Liver (tissue), 9 donors: ENCODE data around the gene SHMT2. TPM values are rescaled to one million over a fixed set of nuclear protein-coding genes. Genes with fewer than 3 reads are reported as not detected.

Experiments used
- DNase-seq: peaks from one replicate; pipeline ENCODE4 v3.0.0-alpha.2; 2017; ENCODE audit warnings: low spot score
- H3K27ac ChIP-seq, 2 donors: one replicate each; pipeline ENCODE4 v1.7.0; 2013; ENCODE audit warnings: inconsistent platforms in 2 of 2, low read length in 2 of 2, control low read depth in 1 of 2, low read depth in 1 of 2, mild to moderate bottlenecking in 1 of 2
- H3K27me3 ChIP-seq, 4 donors: one replicate each; pipeline versions ENCODE4 v1.6.1 to v1.7.0; 2013; ENCODE audit warnings: low read length in 3 of 4, inconsistent platforms in 1 of 4, mild to moderate bottlenecking in 1 of 4, moderate library complexity in 1 of 4; ENCODE audit not compliant: control insufficient read depth in 4 of 4, insufficient read depth in 4 of 4
- H3K36me3 ChIP-seq, 4 donors: one replicate each; pipeline versions ENCODE4 v1.6.1 to v1.7.0; 2013; ENCODE audit warnings: low read length in 3 of 4, mild to moderate bottlenecking in 3 of 4, low read depth in 1 of 4, moderate library complexity in 1 of 4; ENCODE audit not compliant: control insufficient read depth in 4 of 4, insufficient read depth in 3 of 4
- H3K4me1 ChIP-seq, 4 donors: one replicate each; pipeline versions ENCODE4 v1.6.1 to v1.7.0; 2013; ENCODE audit warnings: low read length in 3 of 4, mild to moderate bottlenecking in 3 of 4, moderate library complexity in 1 of 4; ENCODE audit not compliant: control insufficient read depth in 4 of 4, insufficient read depth in 4 of 4
- H3K4me3 ChIP-seq, 3 donors: one replicate each; pipeline versions ENCODE4 v1.6.1 to v1.7.0; 2013; ENCODE audit warnings: low read length in 3 of 3, control low read depth in 1 of 3, low read depth in 1 of 3, mild to moderate bottlenecking in 1 of 3
- H3K9ac ChIP-seq, 2 donors: one replicate each; pipeline ENCODE4 v1.7.0; 2013; ENCODE audit warnings: low read length in 2 of 2, mild to moderate bottlenecking in 2 of 2, moderate library complexity in 2 of 2, control low read depth in 1 of 2, low read depth in 1 of 2
- H3K9me3 ChIP-seq, 4 donors: one replicate each; pipeline versions ENCODE4 v1.6.1 to v1.7.0; 2013; ENCODE audit warnings: low read length in 3 of 4; ENCODE audit not compliant: control insufficient read depth in 4 of 4
- EGR1 ChIP-seq, 2 donors: IDR thresholded peaks; 2 replicates each; pipeline ENCODE4 v1.6.1; 2016 to 2018; ENCODE audit warnings: antibody characterized with exemption in 2 of 2, low read depth in 2 of 2
- FOXA1 ChIP-seq: IDR thresholded peaks from 2 replicates; pipeline ENCODE4 v1.6.1; 2016; ENCODE audit warnings: antibody characterized with exemption
- FOXA2 ChIP-seq: IDR thresholded peaks from 2 replicates; pipeline ENCODE4 v1.6.1; 2016; ENCODE audit warnings: antibody characterized with exemption
- GABPA ChIP-seq, 2 donors: IDR thresholded peaks in 1 of 2; conservative IDR thresholded peaks in 1 of 2; 2 replicates each; pipeline ENCODE4 v1.6.1; 2016; ENCODE audit warnings: antibody characterized with exemption in 2 of 2, mild to moderate bottlenecking in 1 of 2, moderate library complexity in 1 of 2
- HNF4A ChIP-seq, 2 donors: conservative IDR thresholded peaks; 2 replicates each; pipeline ENCODE4 v1.6.1; 2016; ENCODE audit warnings: antibody characterized with exemption in 2 of 2, mild to moderate bottlenecking in 2 of 2
- HNF4G ChIP-seq: IDR thresholded peaks from 2 replicates; pipeline ENCODE4 v1.6.1; 2016; ENCODE audit warnings: antibody characterized with exemption
- JUND ChIP-seq, 2 donors: IDR thresholded peaks; 2 replicates each; pipeline ENCODE4 v1.6.1; 2016; ENCODE audit warnings: antibody characterized with exemption in 2 of 2
- NR2F2 ChIP-seq: IDR thresholded peaks from 2 replicates; pipeline ENCODE4 v1.6.1; 2016; ENCODE audit warnings: antibody characterized with exemption
- RAD21 ChIP-seq, 2 donors: IDR thresholded peaks; 2 replicates each; pipeline ENCODE4 v1.6.1; 2016; ENCODE audit warnings: antibody characterized with exemption in 2 of 2, mild to moderate bottlenecking in 2 of 2
- RXRA ChIP-seq, 2 donors: IDR thresholded peaks; 2 replicates each; pipeline ENCODE4 v1.6.1; 2017 to 2018; ENCODE audit warnings: antibody characterized with exemption in 2 of 2, mild to moderate bottlenecking in 1 of 2
- SP1 ChIP-seq: IDR thresholded peaks from 2 replicates; pipeline ENCODE4 v1.6.1; 2018; ENCODE audit warnings: antibody characterized with exemption, mild to moderate bottlenecking
- TAF1 ChIP-seq: conservative IDR thresholded peaks from 2 replicates; pipeline ENCODE4 v1.6.1; 2016; ENCODE audit warnings: antibody characterized with exemption, mild to moderate bottlenecking
- YY1 ChIP-seq: IDR thresholded peaks from 2 replicates; pipeline ENCODE4 v1.6.1; 2016; ENCODE audit warnings: antibody characterized with exemption, mild to moderate bottlenecking
- WGBS: extraction: QIAGEN DNeasy Blood & Tissue Kit; methylation state at CpG from one replicate; pipeline ENCODE4 v1.1.7; 2013; 5-methylcytosine and 5-hydroxymethylcytosine counted together
- polyA plus RNA-seq, 2 donors: library from polyadenylated mRNA; stranded (reverse) in 1 of 2; unstranded in 1 of 2; fragments of 200-250 nt in 1 of 2; fragments of >200 nt in 1 of 2; fragmentation: Nextera tagmentation in 1 of 2; extraction: Ambion mirVana in 1 of 2; gene quantifications; one replicate each; pipeline versions ENCODE4 v1.2.1 to v1.2.3, GENCODE V29; 2013 to 2015
- total RNA-seq, 2 donors: library from RNA; depleted of rRNA; stranded (reverse); fragments of >200 nt; gene quantifications; one replicate each; pipeline ENCODE4 v1.2.3, GENCODE V29; 2014
- TF ChIP-seq, protein P1 (sequence below): IDR thresholded peaks from 2 replicates; pipeline ENCODE4 v1.6.1; 2016; ENCODE audit warnings: antibody characterized with exemption
- TF ChIP-seq, protein P2 (sequence below): IDR thresholded peaks from 2 replicates; pipeline ENCODE4 v1.6.1; 2016; ENCODE audit warnings: antibody characterized with exemption, mild to moderate bottlenecking
- TF ChIP-seq, protein P3 (sequence below): IDR thresholded peaks from 2 replicates; pipeline ENCODE4 v1.6.1; 2016; ENCODE audit warnings: antibody characterized with exemption
- TF ChIP-seq, protein P4 (sequence below): fragments of 150-350 bp; IDR thresholded peaks from 2 replicates; pipeline ENCODE4 v1.5.1; 2017; ENCODE audit warnings: improper control_type of control experiment, low read depth, low read length; ENCODE audit not compliant: missing input control
- TF ChIP-seq, protein P5 (sequence below): IDR thresholded peaks from 2 replicates; pipeline ENCODE4 v1.6.1; 2016; ENCODE audit warnings: antibody characterized with exemption
- donor health status: healthy.
- donor health status: healthy.
- donor health status: healthy.
- donor health status: healthy.
- donor health status: healthy.

SHMT2 gene
- total and polyA plus RNA-seq, 4 donors: 66.7 to 276 (median 179) TPM

DNA sequence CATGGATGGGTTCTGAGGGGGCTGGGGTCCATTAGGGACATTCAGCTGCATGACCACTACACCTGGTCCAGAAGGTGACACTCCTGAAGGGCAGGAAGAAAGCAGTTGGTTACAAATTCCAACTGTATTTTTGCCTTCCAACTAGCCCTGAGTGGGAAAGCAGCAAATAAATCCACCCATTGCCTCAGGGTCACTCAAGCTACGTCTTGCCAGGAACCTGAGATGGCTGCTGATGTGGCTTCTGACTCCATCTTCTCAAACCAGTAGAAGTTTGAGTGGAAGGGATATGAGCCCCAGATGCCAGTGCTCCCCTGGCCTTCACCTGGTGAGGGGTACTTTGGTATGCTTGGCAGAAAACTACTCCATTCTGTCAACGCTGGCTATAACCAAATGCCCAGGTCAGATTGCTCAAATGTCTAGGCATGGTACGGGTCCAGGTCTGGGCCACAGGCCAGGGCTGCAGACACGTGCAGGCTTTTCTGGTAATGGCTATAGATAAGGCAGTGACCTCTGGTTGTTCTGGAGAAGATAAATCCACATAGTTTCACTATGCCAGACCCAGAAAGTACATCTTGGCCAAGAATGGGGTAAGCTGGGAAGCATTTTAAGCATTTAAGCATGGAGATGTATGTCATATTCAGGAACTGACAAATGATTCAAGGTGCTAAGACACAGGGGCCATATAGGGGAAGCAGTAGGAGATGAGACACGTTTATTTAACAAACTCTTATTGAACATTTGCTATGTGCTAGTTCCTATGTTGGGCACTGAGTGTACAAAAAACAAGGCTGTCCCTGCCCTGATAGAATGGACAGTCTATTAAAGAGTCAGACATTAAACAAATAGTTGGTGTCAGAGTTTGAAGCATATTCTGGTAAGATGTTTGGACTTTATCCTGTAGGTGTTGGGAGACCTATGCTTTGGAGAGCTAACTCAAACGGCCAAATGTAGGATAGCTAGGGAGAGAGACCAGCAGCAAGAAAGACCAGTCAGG is 29.8 kb downstream of the SHMT2 start:
- H3K27me3 ChIP-seq: no peaks in the 10 kb centered on the region
- 29% methylated on average over 6 of the region's 6 CpGs for WGBS
- peaks cover 2 to 34% (median 20%) of the 10 kb centered on the region in 4 donors for H3K36me3 ChIP-seq
- H3K4me1 ChIP-seq: peaks cover 7 to 53% (median 41%) of the 10 kb centered on the region in 4 donors
- H3K4me3 ChIP-seq: peak overlapping the region in 2 of 3 donors; percentile 12 to 32
- peak overlapping the region; percentile 80 to 90 for H3K27ac ChIP-seq
- H3K9ac ChIP-seq: no peak overlapping the region
- no peak for DNase-seq
- TF ChIP-seq NR2F2: peak; percentile 51
- TF ChIP-seq, protein P1, sequence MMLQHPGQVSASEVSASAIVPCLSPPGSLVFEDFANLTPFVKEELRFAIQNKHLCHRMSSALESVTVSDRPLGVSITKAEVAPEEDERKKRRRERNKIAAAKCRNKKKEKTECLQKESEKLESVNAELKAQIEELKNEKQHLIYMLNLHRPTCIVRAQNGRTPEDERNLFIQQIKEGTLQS: peak; percentile 59
- TF ChIP-seq, protein P2, sequence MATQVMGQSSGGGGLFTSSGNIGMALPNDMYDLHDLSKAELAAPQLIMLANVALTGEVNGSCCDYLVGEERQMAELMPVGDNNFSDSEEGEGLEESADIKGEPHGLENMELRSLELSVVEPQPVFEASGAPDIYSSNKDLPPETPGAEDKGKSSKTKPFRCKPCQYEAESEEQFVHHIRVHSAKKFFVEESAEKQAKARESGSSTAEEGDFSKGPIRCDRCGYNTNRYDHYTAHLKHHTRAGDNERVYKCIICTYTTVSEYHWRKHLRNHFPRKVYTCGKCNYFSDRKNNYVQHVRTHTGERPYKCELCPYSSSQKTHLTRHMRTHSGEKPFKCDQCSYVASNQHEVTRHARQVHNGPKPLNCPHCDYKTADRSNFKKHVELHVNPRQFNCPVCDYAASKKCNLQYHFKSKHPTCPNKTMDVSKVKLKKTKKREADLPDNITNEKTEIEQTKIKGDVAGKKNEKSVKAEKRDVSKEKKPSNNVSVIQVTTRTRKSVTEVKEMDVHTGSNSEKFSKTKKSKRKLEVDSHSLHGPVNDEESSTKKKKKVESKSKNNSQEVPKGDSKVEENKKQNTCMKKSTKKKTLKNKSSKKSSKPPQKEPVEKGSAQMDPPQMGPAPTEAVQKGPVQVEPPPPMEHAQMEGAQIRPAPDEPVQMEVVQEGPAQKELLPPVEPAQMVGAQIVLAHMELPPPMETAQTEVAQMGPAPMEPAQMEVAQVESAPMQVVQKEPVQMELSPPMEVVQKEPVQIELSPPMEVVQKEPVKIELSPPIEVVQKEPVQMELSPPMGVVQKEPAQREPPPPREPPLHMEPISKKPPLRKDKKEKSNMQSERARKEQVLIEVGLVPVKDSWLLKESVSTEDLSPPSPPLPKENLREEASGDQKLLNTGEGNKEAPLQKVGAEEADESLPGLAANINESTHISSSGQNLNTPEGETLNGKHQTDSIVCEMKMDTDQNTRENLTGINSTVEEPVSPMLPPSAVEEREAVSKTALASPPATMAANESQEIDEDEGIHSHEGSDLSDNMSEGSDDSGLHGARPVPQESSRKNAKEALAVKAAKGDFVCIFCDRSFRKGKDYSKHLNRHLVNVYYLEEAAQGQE: peak; percentile 57
- TF ChIP-seq, protein P3, sequence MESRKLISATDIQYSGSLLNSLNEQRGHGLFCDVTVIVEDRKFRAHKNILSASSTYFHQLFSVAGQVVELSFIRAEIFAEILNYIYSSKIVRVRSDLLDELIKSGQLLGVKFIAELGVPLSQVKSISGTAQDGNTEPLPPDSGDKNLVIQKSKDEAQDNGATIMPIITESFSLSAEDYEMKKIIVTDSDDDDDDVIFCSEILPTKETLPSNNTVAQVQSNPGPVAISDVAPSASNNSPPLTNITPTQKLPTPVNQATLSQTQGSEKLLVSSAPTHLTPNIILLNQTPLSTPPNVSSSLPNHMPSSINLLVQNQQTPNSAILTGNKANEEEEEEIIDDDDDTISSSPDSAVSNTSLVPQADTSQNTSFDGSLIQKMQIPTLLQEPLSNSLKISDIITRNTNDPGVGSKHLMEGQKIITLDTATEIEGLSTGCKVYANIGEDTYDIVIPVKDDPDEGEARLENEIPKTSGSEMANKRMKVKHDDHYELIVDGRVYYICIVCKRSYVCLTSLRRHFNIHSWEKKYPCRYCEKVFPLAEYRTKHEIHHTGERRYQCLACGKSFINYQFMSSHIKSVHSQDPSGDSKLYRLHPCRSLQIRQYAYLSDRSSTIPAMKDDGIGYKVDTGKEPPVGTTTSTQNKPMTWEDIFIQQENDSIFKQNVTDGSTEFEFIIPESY: peak; percentile 93
- TF ChIP-seq FOXA1: peak; percentile 70
- peak; percentile 66 for TF ChIP-seq HNF4G
- TF ChIP-seq JUND (IDR thresholded peaks at IDR 0.05): peak in 1 of 2 donors; percentile 84
- TF ChIP-seq HNF4A (conservative IDR thresholded peaks at IDR 0.05): peak; percentile 79 to 84
- peak in 1 of 2 donors; percentile 11 for TF ChIP-seq GABPA (IDR thresholded peaks at IDR 0.05 in 1 of 2, conservative IDR thresholded peaks at IDR 0.05 in 1 of 2)
- peak; percentile 91 to 94 for TF ChIP-seq RXRA (IDR thresholded peaks at IDR 0.05)
- TF ChIP-seq SP1: peak; percentile 98
- peak; percentile 88 for TF ChIP-seq TAF1
- TF ChIP-seq RAD21 (IDR thresholded peaks at IDR 0.05): peak in 1 of 2 donors; percentile 34
- TF ChIP-seq YY1: peak; percentile 95
- TF ChIP-seq, protein P4, sequence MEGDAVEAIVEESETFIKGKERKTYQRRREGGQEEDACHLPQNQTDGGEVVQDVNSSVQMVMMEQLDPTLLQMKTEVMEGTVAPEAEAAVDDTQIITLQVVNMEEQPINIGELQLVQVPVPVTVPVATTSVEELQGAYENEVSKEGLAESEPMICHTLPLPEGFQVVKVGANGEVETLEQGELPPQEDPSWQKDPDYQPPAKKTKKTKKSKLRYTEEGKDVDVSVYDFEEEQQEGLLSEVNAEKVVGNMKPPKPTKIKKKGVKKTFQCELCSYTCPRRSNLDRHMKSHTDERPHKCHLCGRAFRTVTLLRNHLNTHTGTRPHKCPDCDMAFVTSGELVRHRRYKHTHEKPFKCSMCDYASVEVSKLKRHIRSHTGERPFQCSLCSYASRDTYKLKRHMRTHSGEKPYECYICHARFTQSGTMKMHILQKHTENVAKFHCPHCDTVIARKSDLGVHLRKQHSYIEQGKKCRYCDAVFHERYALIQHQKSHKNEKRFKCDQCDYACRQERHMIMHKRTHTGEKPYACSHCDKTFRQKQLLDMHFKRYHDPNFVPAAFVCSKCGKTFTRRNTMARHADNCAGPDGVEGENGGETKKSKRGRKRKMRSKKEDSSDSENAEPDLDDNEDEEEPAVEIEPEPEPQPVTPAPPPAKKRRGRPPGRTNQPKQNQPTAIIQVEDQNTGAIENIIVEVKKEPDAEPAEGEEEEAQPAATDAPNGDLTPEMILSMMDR: no peak
- TF ChIP-seq, protein P5, sequence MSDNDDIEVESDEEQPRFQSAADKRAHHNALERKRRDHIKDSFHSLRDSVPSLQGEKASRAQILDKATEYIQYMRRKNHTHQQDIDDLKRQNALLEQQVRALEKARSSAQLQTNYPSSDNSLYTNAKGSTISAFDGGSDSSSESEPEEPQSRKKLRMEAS: peak; percentile 88
- TF ChIP-seq FOXA2: no peak
- peak; percentile 30 to 38 for TF ChIP-seq EGR1 (IDR thresholded peaks at IDR 0.05; ENCODE audit: low read depth in 2 of 2)
- H3K9me3 ChIP-seq: no peaks in the 10 kb centered on the region
